Spleen (tissue), 7 donors: ENCODE data around the gene SH3RF3.

Experiments used
- POLR2A ChIP-seq, 3 donors: fragments of 450-650 bp; IDR thresholded peaks; one replicate each; pipeline ENCODE4 v1.5.1; 2017; ENCODE audit warnings: antibody characterized with exemption in 3 of 3, mild to moderate bottlenecking in 1 of 3
- TF ChIP-seq, protein P1 (sequence below), 11 experiments: fragments of 200-600 bp in 7 of 11; fragments of 450-650 bp in 4 of 11; sonication (generic) in 4 of 11; IDR thresholded peaks in 8 of 11; conservative IDR thresholded peaks in 3 of 11; 1 replicate in 7 of 11; 2 replicates in 4 of 11; pipeline versions ENCODE4 v1.4.0 to v1.8.0; 2016 to 2021; ENCODE audit warnings: antibody characterized with exemption in 11 of 11, inconsistent platforms in 4 of 11, mild to moderate bottlenecking in 1 of 11
- donor health status: DM: no; HTN: no; CAD: no; lungs with moderate emphysema.
- donor health status: DM: no; HTN: no; CAD: no.
- donor health status: DM: no; HTN: no; CAD: no.

GRCh38 chr2:109526442-109526970 is 397.5 kb downstream of the SH3RF3 start:
- TF ChIP-seq, protein P1, sequence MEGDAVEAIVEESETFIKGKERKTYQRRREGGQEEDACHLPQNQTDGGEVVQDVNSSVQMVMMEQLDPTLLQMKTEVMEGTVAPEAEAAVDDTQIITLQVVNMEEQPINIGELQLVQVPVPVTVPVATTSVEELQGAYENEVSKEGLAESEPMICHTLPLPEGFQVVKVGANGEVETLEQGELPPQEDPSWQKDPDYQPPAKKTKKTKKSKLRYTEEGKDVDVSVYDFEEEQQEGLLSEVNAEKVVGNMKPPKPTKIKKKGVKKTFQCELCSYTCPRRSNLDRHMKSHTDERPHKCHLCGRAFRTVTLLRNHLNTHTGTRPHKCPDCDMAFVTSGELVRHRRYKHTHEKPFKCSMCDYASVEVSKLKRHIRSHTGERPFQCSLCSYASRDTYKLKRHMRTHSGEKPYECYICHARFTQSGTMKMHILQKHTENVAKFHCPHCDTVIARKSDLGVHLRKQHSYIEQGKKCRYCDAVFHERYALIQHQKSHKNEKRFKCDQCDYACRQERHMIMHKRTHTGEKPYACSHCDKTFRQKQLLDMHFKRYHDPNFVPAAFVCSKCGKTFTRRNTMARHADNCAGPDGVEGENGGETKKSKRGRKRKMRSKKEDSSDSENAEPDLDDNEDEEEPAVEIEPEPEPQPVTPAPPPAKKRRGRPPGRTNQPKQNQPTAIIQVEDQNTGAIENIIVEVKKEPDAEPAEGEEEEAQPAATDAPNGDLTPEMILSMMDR (IDR thresholded peaks at IDR 0.05 in 8 of 11, conservative IDR thresholded peaks at IDR 0.05 in 3 of 11), result no peak
- no peak for TF ChIP-seq POLR2A (IDR thresholded peaks at IDR 0.05)
